Stimulated activated CD4-positive, alpha-beta T cell treated with anti-CD3 and anti-CD28 coated beads, Interleukin-2, amount 100 ng/mL, for 48 hours (primary cell): ENCODE data around the gene ATP6V0A1.
"Not testable (repeated sequence)": the region's sequence is repeated elsewhere in the genome, so short reads cannot be mapped to it uniquely, and the experiment has no call there.

ENCODE experiments used
- DNase-seq, 2 donors: peaks; one replicate each; pipeline ENCODE4 v3.0.0-alpha.2; 2020

The ATP6V0A1 gene

DNA sequence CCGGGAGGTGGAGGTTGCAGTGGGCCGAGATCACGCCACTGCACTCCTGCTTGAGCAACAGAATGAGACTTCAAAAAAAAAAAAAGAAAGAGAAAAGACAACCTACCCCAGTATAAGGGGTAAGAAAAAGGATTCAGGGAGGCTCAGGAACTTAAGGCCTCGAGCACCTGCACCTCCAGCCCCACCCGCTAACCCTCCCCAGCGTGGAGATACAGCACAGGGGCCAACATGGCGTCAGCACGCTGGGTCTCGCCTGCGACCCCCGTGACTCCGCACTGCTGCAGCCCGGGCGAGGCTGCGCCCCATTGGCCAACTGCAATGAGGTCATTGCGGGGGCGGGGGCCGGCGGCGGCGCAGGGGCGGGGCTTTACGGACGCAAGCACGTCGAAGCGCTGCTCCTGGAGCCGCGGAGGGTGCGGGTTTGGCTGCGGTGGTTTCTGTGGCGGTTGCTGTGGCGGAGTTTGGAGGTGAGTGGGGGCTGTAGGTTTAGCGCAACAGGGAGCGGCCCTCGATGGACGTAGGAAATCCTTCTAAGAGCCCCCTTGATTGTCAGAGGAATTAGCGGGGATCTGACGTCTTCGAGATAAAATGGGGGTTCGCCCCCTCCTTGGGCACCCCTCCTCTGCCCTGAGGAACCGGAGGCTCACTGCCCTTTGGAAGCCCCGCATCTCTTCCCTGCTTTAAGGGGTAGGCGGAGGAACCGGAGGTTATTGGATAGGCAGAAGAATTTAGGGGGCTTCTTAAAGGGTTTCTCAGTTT is at the start of gene ATP6V0A1:
Gene ATP6V0A1, plus strand, starts transcription at position 382 of the 759 bp plus-strand sequence. CDS start 2,017 bp downstream, outside the sequence.
- peak; percentile 92 to 93 for DNase-seq

GRCh38 chr17:42409523-42410318 is 49.0 kb upstream of the ATP6V0A1 start:
- no peak for DNase-seq

- no peak for DNase-seq
These were observed 48.4 kb upstream of the ATP6V0A1 start for GRCh38 chr17:42410319-42410685.

DNA sequence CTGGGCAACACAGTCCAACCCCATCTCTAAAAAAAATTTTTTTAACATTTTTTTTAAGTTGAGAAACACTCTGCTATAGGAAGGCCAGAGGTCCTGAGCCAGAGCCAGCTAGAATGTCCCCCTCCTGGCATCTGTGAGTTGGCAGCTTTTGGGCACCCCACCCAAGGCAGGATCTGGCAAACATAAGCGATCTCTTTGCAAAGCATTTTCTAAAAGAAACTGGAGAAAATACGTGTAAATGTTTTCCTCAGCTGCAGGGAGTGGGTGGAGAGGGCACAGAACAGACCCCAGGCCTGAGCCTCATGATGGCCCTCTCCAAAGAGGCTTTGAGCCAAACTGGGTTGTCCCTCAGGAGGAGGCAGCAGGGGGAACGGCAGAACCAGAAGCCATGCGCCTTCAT is 47.3 kb upstream of the ATP6V0A1 start:
- no peak for DNase-seq

GRCh38 chr17:42411905-42412679 is 46.6 kb upstream of the ATP6V0A1 start:
- no peak for DNase-seq

GRCh38 chr17:42413464-42414040 is 45.1 kb upstream of the ATP6V0A1 start:
- no peak for DNase-seq

GRCh38 chr17:42414704-42415409 is 43.8 kb upstream of the ATP6V0A1 start:
- DNase-seq: peak; percentile 37 to 65

DNA sequence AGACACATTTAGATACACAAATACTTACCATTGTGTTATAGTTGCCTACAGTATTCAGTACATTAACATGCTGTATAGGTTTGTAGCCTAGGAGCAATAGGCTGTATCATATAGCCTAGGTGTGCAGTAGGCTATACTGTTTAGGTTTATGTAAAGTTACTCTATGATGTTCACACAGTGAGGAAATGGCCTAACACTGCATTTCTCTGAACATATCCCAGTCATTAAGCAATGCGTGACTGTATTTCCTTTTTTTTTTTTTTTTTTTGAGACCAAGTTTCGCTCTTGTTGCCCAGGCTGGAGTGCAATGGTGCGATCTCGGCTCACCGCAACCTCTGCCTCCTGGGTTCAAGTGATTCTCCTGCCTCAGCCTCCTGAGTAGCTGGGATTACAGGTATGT is 40.7 kb upstream of the ATP6V0A1 start:
- not testable (repeated sequence) for DNase-seq

GRCh38 chr17:42421136-42421506 is 37.6 kb upstream of the ATP6V0A1 start:
- no peak for DNase-seq

- DNase-seq: no peak
These were observed 37.0 kb upstream of the ATP6V0A1 start for GRCh38 chr17:42421507-42422338.

- DNase-seq: peak; percentile 16 to 34
These were observed 36.2 kb upstream of the ATP6V0A1 start for GRCh38 chr17:42422412-42422957.

GRCh38 chr17:42422958-42423712 is 35.5 kb upstream of the ATP6V0A1 start, which contains the start of gene CAVIN1:
Gene CAVIN1 (minus strand): TSS chr17:42423256. CDS start chr17:42423097, 159 bp downstream.
- peak in 1 of 2 donors; percentile 19 for DNase-seq

DNA sequence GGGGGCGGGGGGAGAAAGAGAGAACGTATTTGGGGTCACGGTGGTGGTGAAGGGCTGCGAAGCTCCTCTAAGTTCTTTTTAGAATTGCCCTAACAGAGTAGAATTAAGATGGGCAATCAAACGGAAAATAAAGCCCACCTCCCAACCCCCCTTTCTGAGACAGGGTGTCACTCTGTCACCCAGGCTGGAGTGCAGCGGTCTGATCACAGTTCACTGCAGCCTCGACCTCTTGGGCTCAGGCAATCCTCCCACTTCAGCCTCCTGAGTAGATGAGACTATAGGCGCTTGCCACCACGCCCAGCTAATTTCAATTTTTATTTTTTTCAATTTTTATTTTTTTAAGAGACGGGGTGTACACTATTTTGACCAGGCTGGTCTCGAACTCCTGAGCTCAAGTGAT is 34.9 kb upstream of the ATP6V0A1 start:
- DNase-seq: no peak

- no peak for DNase-seq
These were observed 33.6 kb upstream of the ATP6V0A1 start for GRCh38 chr17:42424991-42425610.

DNA sequence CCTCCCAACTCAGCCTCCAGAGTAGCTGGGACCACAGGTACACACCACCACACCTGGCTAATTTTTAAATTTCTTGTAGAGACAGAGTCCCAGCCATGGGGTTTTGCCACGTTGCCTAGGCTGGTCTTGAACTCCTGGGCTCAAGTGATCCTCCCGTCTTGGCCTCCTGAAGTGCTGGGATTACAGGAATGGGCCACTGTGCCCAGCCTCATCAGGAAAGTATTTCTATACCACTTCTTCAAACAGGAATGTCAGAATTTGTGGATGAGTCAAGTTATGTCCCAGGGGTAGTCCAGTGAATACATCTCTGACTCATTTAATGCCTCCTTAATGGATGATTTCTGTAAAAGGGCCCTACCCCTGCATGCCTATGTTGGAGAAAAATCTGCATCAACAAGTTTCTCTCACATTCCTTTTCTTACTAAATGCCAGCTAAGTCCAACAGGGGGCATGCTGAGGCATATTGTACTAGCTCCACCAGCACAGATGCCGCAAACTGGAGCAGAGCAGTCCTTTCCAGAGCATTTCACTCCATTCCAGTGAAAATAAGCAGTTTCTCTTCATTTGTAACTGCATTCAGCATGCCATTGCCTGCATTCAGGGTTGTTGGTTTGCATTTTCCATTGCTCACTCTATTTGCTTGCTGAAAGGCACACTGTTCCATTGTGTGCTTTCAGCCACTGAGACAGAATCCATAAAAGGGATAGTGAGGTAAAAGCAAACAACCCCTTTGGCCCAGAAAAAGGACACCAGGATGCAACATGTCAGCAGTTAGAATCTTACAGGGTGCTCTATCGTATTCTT is 30.3 kb upstream of the ATP6V0A1 start:
- peak in 1 of 2 donors; percentile 34 for DNase-seq

DNA sequence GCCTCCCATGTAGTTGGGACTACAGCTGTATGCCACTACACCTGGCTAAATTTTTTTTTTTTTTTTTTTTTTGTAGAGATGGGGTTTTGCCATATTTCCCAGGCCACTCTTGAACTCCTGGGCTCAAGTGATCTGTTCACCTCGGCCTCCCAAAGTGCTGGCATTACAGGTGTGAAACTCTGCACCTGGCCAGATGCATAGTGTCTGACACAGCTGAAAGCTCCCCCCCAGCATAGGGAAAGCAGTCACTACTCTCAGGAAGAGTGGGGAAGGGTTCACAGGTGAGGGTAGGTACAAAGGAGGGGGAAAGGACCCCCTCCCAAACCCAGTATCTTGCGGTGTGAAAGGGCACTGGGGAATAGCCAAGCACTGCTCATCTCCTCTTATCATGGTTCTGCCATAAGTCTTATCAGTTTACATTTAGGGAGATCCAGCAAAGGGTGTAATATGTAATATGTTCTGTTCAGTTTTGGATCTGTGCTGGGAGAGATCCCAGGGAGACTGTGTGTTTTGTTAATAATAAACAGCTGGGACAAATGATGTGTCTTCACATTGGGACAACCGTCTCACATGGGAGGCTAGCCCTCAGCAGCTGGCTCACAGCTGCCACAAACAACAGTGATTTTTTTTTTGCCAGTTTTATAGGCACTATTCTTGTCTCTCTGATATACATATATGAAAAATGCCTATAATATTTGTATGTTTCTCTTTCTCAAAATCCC is 28.8 kb upstream of the ATP6V0A1 start:
- no peak for DNase-seq

GRCh38 chr17:42431758-42432161 is 26.9 kb upstream of the ATP6V0A1 start:
- DNase-seq: no peak

GRCh38 chr17:42436391-42436790 is 22.3 kb upstream of the ATP6V0A1 start:
- DNase-seq: no peak
